Breast epithelium (tissue), 4 donors: Measurements from ENCODE around the gene ARMC12. TPM values are rescaled to one million over a fixed set of nuclear protein-coding genes. Genes with fewer than 3 reads are reported as not detected.

ENCODE experiments used
- DNase-seq, 2 donors: peaks; one replicate each; pipeline ENCODE4 v3.0.0-alpha.2; 2019; ENCODE audit warnings: low spot score in 2 of 2
- H3K27ac ChIP-seq, 2 donors: fragments of 200-600 bp; sonication (generic) in 1 of 2; one replicate each; pipeline ENCODE4 v1.5.1; 2016 to 2019; ENCODE audit warnings: mild to moderate bottlenecking in 1 of 2
- H3K27me3 ChIP-seq, 2 donors: fragments of 200-600 bp; sonication (generic) in 1 of 2; one replicate each; pipeline versions ENCODE4 v1.5.1 to v1.6.0; 2017 to 2019; ENCODE audit warnings: control low read depth in 1 of 2, mild to moderate bottlenecking in 1 of 2
- H3K36me3 ChIP-seq: fragments of 200-600 bp; one replicate; pipeline ENCODE4 v1.5.1; 2019
- H3K4me1 ChIP-seq, 2 donors: fragments of 200-600 bp; sonication (generic); one replicate each; pipeline ENCODE4 v1.5.1; 2016 to 2019; ENCODE audit warnings: control low read depth in 1 of 2
- H3K4me3 ChIP-seq, 3 donors: fragments of 200-600 bp; sonication (generic); 1 replicate in 2 of 3; 2 replicates in 1 of 3; pipeline ENCODE4 v1.5.1; 2016 to 2019; ENCODE audit warnings: mild to moderate bottlenecking in 3 of 3, moderate library complexity in 2 of 3
- H3K9me3 ChIP-seq, 2 donors: fragments of 200-600 bp; sonication (generic) in 1 of 2; one replicate each; pipeline ENCODE4 v1.5.1; 2016 to 2019; ENCODE audit warnings: control low read depth in 1 of 2
- CTCF ChIP-seq, 3 donors: fragments of 450-650 bp; IDR thresholded peaks; one replicate each; pipeline ENCODE4 v1.5.1; 2016 to 2017; ENCODE audit warnings: antibody characterized with exemption in 3 of 3, mild to moderate bottlenecking in 3 of 3, moderate library complexity in 3 of 3
- POLR2A ChIP-seq: fragments of 450-650 bp; IDR thresholded peaks from one replicate; pipeline ENCODE4 v1.6.1; 2016; ENCODE audit warnings: antibody characterized with exemption, mild to moderate bottlenecking, moderate library complexity
- POLR2AphosphoS5 ChIP-seq, 3 donors: sonication (generic); formaldehyde crosslinking; IDR thresholded peaks; one replicate each; pipeline ENCODE4 v1.6.1; 2017; ENCODE audit warnings: antibody characterized with exemption in 3 of 3
- intact Hi-C: fragments of 100-400 bp; cut with DNase I; formaldehyde crosslinking; loops from one replicate; pipeline ENCODE4 v1.15.1; 2023; ENCODE audit warnings: low total_unique reads
- total RNA-seq, 3 donors: library from RNA; depleted of rRNA; stranded (reverse); fragments of >200 nt; gene quantifications; one replicate each; pipeline ENCODE4 v1.1.0, GENCODE V29; 2016

The ARMC12 gene
- total RNA-seq, 3 donors from 2014 or later = 0.29 to 1.4 (median 0.33) TPM

DNA sequence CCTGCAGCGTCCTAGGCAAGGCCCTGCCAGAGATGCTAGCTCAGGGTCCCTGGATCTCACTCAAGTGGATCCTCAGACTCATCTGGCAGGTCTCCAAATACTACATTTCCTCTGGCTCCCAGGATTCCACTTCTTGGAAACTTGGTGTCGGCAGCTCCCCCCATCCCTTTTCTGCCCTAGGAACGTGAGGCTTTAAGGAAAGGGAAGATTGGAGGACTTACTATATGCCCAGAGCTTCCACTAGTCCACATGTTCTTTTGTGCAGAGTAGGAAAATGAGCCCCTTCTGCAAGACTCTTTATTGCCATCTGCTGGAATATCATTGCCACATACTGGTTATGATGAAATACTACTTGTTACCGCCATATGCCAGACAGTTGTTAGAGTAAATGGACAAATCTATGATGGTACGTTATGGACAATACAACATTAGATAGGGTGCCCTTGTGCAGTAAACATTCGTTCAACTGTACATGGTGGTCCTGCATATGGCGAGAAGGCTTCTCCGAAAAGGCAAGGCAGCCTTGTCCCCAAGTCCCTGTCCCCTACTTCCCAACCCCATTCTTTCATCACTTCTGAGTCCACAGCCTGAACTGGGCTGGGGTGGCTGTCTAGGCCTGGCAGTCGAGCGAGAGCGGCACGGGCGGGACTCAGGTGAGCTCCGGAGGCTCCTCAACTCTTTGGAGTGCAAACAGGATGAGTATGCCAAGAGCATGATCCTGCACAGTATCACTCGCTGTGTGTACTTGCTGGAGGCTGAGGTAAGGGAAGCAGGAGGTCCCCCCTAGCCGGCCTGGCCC lies 780 bp downstream of the ARMC12 start:
- no peak for DNase-seq
- Histone ChIP-seq H3K9me3 (no peaks in the 10 kb centered on the region), H3K4me1 (peaks cover 14 to 17% of the 10 kb centered on the region in 2 donors), H3K4me3 (no peak overlapping the region), H3K27me3 (no peaks in the 10 kb centered on the region), H3K27ac (no peak overlapping the region), H3K36me3 (no peaks in the 10 kb centered on the region)
- TF ChIP-seq POLR2A (no peak), POLR2AphosphoS5 (IDR thresholded peaks at IDR 0.05) (peak in 1 of 3 donors; percentile 38), CTCF (IDR thresholded peaks at IDR 0.05) (peak; percentile 85 to 98 (median 97))
- intact Hi-C loops = loop anchor here (5.0 kb wide), 2 partner anchors 150 to 210 kb away; no protein-coding TSS in a partner anchor

DNA sequence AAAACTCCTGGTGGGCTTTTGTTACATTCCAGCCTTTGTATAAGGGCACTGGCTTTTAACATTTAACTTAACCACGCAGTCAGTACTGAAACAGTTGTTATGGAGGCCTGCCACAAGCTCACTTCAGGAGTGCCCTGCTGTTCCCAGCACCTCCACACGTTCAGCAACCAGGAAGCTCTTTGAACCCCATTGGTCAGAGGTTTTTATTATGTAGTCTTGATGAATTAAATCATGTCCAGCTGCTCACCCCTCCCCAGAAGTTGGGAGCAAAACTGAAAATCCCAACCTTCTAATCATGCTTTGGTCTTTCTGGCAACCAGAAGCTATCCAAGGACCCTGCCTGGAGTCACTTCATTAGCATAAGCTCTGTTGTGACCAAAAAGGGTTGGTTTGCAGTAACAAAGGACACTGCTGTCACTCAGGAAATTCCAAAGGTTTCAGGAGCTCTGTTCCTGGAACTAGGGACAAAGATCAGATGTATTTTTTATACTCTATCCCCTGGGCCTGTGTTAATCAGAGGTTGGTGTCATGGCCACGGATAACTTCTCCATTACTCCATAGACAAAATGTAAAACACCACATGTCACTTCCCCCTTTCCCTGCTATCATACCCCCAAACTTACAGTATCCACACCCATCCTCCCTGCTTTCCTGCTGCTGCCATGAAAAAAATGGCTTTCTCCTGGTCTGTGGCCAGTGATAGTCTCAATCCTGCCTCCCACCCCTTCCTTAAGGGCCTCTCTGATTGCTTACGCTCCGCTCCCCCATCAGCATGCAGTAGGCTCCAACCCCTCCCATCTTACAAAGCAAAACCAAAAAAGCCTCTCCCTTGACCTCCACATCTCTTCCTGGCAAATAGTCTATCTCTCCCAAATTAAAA lies 3.1 kb downstream of the ARMC12 start:
- H3K27ac ChIP-seq = peak overlapping the region in 1 of 2 donors; percentile 14
- intact Hi-C loops = loop anchor here (5.0 kb wide), 2 partner anchors 153 to 213 kb away; no protein-coding TSS in a partner anchor
- H3K36me3 ChIP-seq = no peaks in the 10 kb centered on the region
- H3K4me1 ChIP-seq = peaks cover 0 to 9% of the 10 kb centered on the region in 2 donors
- no peaks in the 10 kb centered on the region for H3K9me3 ChIP-seq
- no peak for TF ChIP-seq POLR2AphosphoS5 (IDR thresholded peaks at IDR 0.05)
- no peak for TF ChIP-seq CTCF (IDR thresholded peaks at IDR 0.05)
- no peak for TF ChIP-seq POLR2A
- no peak for DNase-seq
- no peaks in the 10 kb centered on the region for H3K27me3 ChIP-seq
- no peak overlapping the region for H3K4me3 ChIP-seq

DNA sequence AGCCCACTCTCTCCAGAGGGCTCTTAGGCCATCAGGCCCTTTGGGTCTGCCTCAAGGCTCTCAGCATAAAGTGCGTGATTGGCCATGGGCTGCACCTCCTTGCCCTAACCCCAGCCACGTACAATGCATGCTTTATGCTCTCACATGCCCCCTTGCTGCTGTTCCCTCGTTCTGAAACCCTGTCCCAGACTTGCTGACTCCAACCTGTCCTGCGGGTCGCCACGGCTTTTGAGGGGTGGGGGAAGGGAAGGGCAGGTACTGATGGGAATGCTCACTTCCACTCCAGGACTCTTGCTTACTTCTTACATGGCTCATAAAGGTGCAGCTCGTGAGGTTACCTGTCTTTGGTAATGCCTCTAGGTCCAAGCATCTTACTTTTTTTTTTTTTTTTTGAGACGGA lies 6.0 kb downstream of the ARMC12 start:
- no peaks in the 10 kb centered on the region for H3K4me1 ChIP-seq
- no peaks in the 10 kb centered on the region for H3K9me3 ChIP-seq
- no peak overlapping the region for H3K27ac ChIP-seq
- TF ChIP-seq CTCF (IDR thresholded peaks at IDR 0.05) (no peak), POLR2A (no peak)
- H3K4me3 ChIP-seq = no peak overlapping the region
- no peaks in the 10 kb centered on the region for H3K27me3 ChIP-seq
- peak in 1 of 2 donors; percentile 2 for DNase-seq
- H3K36me3 ChIP-seq = no peaks in the 10 kb centered on the region
- intact Hi-C loops = no loop called here

GRCh38 chr6:35745509-35745908 lies 8.7 kb downstream of the ARMC12 start:
- peak in 1 of 2 donors; percentile 25 for DNase-seq
- Histone ChIP-seq H3K27ac (no peak overlapping the region), H3K4me3 (no peak overlapping the region), H3K27me3 (no peaks in the 10 kb centered on the region), H3K36me3 (no peaks in the 10 kb centered on the region), H3K9me3 (no peaks in the 10 kb centered on the region), H3K4me1 (no peaks in the 10 kb centered on the region)
- intact Hi-C loops = no loop called here
- TF ChIP-seq CTCF (IDR thresholded peaks at IDR 0.05) (no peak), POLR2A (no peak), POLR2AphosphoS5 (IDR thresholded peaks at IDR 0.05) (no peak)
